Left forelimb (tissue), 1 donor: Measurements from ENCODE around the gene PCDH12.

Experiments used
- DNase-seq: peaks from one replicate; pipeline ENCODE4 v3.0.0-alpha.2; 2018; ENCODE audit warnings: low spot score

The PCDH12 gene

DNA sequence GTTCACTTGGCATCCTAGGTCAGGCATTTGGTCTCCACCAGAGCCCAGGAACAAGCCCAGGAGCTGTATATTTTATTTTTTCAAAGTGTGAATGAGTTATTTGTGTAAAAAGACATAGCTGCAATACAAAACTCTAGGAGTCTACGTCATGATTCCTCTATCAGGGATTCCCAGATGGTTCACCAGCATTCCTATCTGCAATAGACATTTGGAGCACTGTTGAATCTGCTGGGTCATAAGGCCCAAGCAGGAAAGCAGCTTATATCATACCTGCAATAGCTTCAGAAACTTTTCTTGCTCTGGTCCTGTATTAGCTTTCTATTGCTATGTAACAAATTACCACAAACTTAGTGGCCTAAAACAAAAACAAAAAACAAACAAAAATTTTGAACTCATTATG lies 51.0 kb downstream of the PCDH12 start:
- no peak for DNase-seq

DNA sequence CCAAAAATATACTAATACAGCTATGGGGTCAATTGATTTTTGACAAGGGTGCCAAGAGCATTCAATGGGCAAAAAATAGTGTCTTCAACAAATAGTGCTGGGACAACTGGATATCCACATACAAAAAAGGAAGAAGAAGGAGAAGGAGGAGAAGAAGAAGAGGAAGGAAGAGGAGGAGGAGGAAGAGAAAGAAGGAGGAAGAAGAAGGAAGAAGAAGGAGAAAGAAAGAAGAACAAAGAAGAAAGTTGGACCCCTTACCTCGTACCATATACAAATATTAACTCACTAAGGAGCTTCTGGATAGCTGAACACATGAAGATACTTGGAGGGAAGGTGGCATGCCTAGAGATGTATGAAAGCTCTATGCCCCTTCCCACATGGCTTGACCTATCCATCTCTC lies 51.5 kb downstream of the PCDH12 start:
- DNase-seq: no peak

- no peak for DNase-seq
These were observed 53.5 kb downstream of the PCDH12 start for GRCh38 chr5:141904551-141904950.

GRCh38 chr5:141903261-141903660 lies 54.7 kb downstream of the PCDH12 start:
- no peak for DNase-seq

GRCh38 chr5:141902015-141902814 lies 55.8 kb downstream of the PCDH12 start:
- DNase-seq: no peak

- DNase-seq: no peak
These were observed 59.5 kb downstream of the PCDH12 start for GRCh38 chr5:141898448-141899049.

GRCh38 chr5:141897425-141897824 lies 60.6 kb downstream of the PCDH12 start:
- no peak for DNase-seq
